Activated naive CD4-positive, alpha-beta T cell treated with anti-CD3 and anti-CD28 coated beads, Interleukin-2, amount 10 ng/mL, durations not matched to agents 7 days and 5 days (primary cell): ENCODE measurements around the gene PGAP3.
A peak's percentile ranks its signal among the peaks of the same experiment; 100 is the strongest.

ENCODE experiments used
- CTCF ChIA-PET: fragments of 350-600 bp; sonication (Branson Sonifier 250); formaldehyde crosslinking; loops from one replicate; lab custom pipeline; 2021; ENCODE audit warnings: antibody characterized with exemption; lab: Charles Lee
- DNase-seq: peaks from one replicate; pipeline ENCODE4 v3.0.0-alpha.2; 2020
- H3K27ac Mint-ChIP-seq: one replicate; pipeline ENCODE4 v1.8.0; 2021; ENCODE audit warnings: mild to moderate bottlenecking, moderate library complexity, mixed read lengths
- H3K27me3 Mint-ChIP-seq: one replicate; pipeline ENCODE4 v1.8.0; 2021; ENCODE audit warnings: mild to moderate bottlenecking, mixed read lengths
- H3K36me3 Mint-ChIP-seq: one replicate; pipeline ENCODE4 v1.8.0; 2021; ENCODE audit warnings: mixed read lengths
- H3K4me1 Mint-ChIP-seq: one replicate; pipeline ENCODE4 v1.8.0; 2021; ENCODE audit warnings: mixed read lengths
- H3K4me3 Mint-ChIP-seq: one replicate; pipeline ENCODE4 v1.8.0; 2021; ENCODE audit warnings: mild to moderate bottlenecking, moderate library complexity, mixed read lengths
- H3K9me3 Mint-ChIP-seq: one replicate; pipeline ENCODE4 v1.8.0; 2021; ENCODE audit warnings: mixed read lengths

PGAP3 gene

DNA sequence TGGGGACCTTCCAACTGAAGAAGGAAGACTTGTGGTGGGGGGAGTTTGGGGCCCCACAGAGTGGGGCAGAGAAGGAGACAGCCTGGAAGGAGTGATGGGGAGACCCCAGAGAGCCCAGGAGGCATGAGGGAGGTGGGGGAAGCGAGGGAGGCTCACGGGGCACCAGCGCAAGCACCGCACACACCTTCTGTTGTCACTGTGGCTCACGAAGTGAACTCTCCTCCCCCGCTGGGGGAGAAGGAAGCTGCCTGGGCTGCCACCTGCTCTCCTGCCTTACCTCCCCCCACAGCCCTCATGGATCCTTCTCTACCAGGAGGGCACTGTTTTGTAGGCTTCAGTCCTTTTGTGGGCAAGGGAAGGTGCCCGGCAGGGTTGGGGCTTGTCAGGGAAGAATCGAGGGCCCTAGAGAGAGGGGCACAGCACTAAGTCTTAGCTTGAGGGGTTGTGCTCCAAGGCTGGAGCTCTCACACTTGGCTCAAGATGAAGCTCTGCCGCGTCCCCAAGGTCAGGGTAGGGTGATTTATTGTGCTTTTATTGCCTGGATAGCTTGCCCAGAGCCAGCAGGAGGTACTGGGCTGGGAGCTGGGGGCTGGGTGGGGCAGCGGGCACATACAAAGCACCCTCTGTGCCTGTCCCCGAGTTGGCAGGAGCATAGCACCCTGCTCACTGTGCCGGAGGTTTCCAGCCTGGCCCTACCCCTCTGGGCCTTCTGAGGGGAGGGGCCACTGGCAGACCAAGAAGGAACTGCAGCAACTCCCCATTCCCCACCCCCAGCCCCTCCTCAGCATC is 55.5 kb downstream of the PGAP3 start:
- CTCF ChIA-PET, result interaction anchor here (1.1 to 6.8 kb wide), 6 partner anchors 8 to 36 kb away, joined by 3 to 56 read pairs (median 19); partner anchors contain the start of gene PNMT
- Mint-ChIP-seq H3K9me3 (no peaks in the 10 kb centered on the region), H3K4me3 (no peak overlapping the region), H3K27ac (no peak overlapping the region), H3K27me3 (peaks cover 68% of the 10 kb centered on the region), H3K4me1 (peaks cover 26% of the 10 kb centered on the region), H3K36me3 (no peaks in the 10 kb centered on the region)
- no peak for DNase-seq

DNA sequence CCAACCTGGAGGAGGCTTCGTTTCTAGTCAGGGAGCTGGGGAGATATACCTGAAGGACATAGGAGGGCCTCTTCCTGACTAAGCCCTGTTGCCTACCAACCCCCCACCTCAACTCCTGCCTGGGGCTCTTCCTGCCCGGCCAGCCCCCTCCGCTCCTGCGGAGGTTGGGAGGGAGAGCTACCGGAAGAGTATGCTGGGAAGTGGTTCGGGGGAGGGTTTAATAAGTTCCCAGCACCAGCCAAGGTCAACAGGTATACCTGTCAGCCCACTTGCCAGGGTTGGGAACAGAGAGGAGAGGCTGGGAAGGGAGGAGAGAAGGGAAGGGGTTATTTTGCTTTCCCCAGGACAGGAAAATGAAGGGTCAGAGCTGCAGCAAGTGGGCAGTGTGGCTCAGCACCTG is 56.5 kb downstream of the PGAP3 start:
- no peak for DNase-seq
- Mint-ChIP-seq H3K36me3 (no peaks in the 10 kb centered on the region), H3K9me3 (no peaks in the 10 kb centered on the region), H3K27ac (no peak overlapping the region), H3K27me3 (peaks cover 77% of the 10 kb centered on the region), H3K4me3 (no peak overlapping the region), H3K4me1 (peaks cover 27% of the 10 kb centered on the region)
- CTCF ChIA-PET, result interaction anchor here (0.6 to 6.8 kb wide), 7 partner anchors 8 to 346 kb away, joined by 3 to 55 read pairs (median 6); no protein-coding TSS in a partner anchor

DNA sequence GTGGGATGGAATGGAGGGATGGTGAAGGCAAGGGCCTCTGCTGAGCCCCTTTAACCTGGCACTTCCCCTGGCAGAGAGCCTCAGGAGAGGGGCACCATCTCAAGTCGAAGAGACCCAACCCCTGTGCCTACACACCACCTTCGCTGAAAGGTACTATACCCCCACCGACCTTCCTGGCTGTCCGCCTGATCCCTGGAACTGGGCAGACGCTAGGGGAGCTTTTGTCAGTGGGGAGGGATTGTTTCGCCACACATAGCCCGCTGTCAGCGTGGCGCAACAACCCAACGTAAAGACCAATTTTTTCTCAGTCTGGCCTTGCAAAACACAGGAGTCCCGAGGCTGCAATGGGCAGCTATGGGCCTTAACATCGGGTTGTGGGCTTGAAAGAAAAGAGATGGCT is 58.0 kb downstream of the PGAP3 start:
- DNase-seq, result no peak
- CTCF ChIA-PET, result interaction anchor here (0.6 to 6.8 kb wide), 5 partner anchors 9 to 573 kb away, joined by 4 to 55 read pairs (median 6); no protein-coding TSS in a partner anchor
- no peak overlapping the region for H3K4me3 Mint-ChIP-seq
- H3K27me3 Mint-ChIP-seq, result peaks cover 92% of the 10 kb centered on the region
- peaks cover 22% of the 10 kb centered on the region for H3K4me1 Mint-ChIP-seq
- H3K9me3 Mint-ChIP-seq, result no peaks in the 10 kb centered on the region
- no peak overlapping the region for H3K27ac Mint-ChIP-seq
- H3K36me3 Mint-ChIP-seq, result no peaks in the 10 kb centered on the region

DNA sequence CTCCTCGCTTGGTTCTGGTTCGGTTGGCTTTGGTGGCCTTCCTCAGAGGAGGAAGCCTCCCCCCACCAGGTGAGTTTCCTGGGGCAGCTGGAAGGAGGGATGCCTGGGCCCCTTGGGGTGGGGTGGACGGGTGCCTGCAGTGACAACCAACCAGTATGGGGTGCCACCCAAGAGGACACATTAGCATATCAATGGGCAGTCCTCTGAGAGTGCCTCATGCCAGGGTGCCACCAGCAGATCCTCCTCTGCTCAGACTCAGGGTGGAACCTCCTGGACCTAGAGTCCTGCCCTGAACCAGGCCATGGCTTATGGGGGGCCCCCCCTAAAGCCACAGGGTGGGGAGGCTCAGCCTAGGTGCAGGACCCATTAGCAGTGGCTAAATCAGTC is 58.4 kb downstream of the PGAP3 start:
- CTCF ChIA-PET, result interaction anchor here (0.6 to 6.8 kb wide), 2 partner anchors 23 to 573 kb away, joined by 4 to 55 read pairs; no protein-coding TSS in a partner anchor
- H3K4me3 Mint-ChIP-seq, result no peak overlapping the region
- DNase-seq, result no peak
- peaks cover 96% of the 10 kb centered on the region for H3K27me3 Mint-ChIP-seq
- no peak overlapping the region for H3K27ac Mint-ChIP-seq
- H3K36me3 Mint-ChIP-seq, result no peaks in the 10 kb centered on the region
- H3K4me1 Mint-ChIP-seq, result peaks cover 21% of the 10 kb centered on the region
- no peaks in the 10 kb centered on the region for H3K9me3 Mint-ChIP-seq

DNA sequence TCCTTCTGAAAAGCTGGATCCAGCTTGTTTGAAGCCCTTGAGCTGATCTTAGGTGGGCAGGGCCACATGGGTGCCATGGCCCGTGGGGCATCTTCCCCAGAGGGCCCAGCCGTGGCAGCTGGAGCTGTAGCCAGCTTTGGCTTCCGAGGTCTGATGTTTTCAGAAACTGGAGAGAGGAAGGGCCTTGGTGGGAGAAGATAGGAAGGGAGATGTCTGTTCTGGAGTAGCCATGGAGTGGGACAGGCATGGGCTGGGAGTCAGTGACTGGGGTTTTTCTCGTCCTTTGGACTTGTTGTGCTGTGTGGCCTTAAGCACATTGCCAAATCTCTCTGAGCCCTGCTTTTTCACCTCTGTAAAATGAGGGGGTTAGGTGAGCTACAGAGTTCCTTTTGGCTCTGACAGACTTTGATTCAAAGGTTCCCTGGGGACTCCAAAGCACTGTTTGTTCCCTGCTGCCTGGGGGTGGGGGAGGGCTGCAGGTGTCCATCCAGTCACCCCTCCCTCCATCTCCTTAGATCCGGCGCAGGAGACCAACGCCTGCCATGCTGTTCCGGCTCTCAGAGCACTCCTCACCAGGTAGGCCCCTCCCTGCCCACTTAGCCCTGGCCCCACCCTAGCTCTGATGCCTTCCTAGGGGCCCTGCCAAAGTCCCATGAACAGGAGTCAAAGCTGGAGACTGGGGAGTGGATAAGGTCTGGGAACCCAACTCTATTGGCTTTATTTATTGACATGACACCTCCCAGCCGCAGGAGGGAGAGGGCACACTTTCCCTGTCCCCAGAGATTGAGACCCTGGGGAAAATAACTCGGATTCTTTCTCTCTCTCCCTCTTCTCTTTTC is 59.0 kb downstream of the PGAP3 start:
- no peaks in the 10 kb centered on the region for H3K9me3 Mint-ChIP-seq
- H3K27ac Mint-ChIP-seq, result no peak overlapping the region
- no peak for DNase-seq
- CTCF ChIA-PET, result interaction anchor here (1.4 to 6.8 kb wide), 3 partner anchors 10 to 25 kb away, joined by 4 to 55 read pairs (median 9); no protein-coding TSS in a partner anchor
- H3K36me3 Mint-ChIP-seq, result no peaks in the 10 kb centered on the region
- no peak overlapping the region for H3K4me3 Mint-ChIP-seq
- H3K27me3 Mint-ChIP-seq, result peaks cover 97% of the 10 kb centered on the region
- H3K4me1 Mint-ChIP-seq, result peaks cover 19% of the 10 kb centered on the region

DNA sequence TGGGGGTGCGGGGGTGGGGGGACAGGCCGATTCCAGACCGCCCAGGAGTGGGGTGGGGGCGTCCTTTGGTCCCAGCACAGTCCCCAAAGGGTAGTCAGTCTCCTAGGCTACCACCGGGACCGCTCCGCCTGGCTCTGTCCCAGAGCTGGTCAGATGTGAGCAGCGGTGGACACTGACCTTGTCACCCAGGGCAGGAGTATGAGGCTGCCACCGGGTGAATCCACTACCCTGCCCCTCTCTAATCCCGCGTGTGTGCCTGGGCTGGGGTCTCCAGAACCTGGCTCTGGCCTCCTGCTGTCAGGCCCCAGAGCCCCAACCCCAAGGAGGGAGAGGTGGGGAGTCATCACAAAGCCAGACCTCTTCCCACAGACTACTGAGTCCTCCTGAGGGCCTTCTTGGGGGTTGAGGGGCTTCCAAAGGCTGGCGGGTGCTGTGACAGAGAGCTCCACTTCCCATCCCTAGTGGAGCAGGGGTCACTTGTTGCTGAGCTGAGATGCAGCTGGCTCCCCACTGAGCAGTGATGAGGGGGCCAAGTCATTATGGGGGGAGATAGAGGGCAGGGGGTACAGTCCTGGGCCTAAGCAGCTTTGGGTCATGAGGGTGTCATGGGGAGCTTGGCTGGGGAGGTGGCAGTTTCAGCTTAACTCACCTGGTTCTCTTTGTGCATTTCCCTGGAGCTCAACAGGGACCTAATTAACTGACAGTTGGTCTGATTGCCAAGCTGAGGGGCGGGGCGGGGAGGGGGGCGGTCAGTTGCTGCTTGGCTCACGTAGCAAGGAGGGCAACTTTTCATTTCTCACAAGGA is 59.9 kb downstream of the PGAP3 start:
- H3K4me3 Mint-ChIP-seq, result no peak overlapping the region
- DNase-seq, result no peak
- peaks cover 26% of the 10 kb centered on the region for H3K4me1 Mint-ChIP-seq
- H3K36me3 Mint-ChIP-seq, result no peaks in the 10 kb centered on the region
- H3K27me3 Mint-ChIP-seq, result peaks cover 98% of the 10 kb centered on the region
- CTCF ChIA-PET, result interaction anchor here (1.4 to 1.8 kb wide), 2 partner anchors 9 to 26 kb away, joined by 4 to 9 read pairs; no protein-coding TSS in a partner anchor
- H3K27ac Mint-ChIP-seq, result no peak overlapping the region
- no peaks in the 10 kb centered on the region for H3K9me3 Mint-ChIP-seq

DNA sequence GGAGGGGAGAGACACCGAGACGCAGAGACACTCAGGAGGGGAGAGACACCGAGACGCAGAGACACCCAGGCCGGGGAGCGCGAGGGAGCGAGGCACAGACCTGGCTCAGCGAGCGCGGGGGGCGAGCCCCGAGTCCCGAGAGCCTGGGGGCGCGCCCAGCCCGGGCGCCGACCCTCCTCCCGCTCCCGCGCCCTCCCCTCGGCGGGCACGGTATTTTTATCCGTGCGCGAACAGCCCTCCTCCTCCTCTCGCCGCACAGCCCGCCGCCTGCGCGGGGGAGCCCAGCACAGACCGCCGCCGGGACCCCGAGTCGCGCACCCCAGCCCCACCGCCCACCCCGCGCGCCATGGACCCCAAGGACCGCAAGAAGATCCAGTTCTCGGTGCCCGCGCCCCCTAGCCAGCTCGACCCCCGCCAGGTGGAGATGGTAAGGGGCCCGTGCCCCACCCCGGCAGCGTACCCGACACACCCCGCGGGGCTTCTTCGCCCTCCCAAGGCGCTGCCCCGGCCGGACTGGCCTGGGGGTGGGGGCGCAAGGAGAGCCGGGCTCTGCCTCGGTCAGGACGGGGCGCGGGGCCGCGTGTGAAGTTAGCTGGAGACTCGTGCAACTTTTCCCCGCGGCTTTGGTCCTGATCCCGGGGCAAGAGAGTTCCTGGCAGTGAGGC is 60.7 kb downstream of the PGAP3 start:
- Mint-ChIP-seq H3K36me3 (no peaks in the 10 kb centered on the region), H3K4me1 (peaks cover 31% of the 10 kb centered on the region), H3K27me3 (peaks cover 92% of the 10 kb centered on the region), H3K27ac (no peak overlapping the region), H3K4me3 (no peak overlapping the region), H3K9me3 (no peaks in the 10 kb centered on the region)
- CTCF ChIA-PET, result interaction anchor here (1.4 to 1.8 kb wide), 2 partner anchors 8 to 27 kb away, joined by 4 to 9 read pairs; no protein-coding TSS in a partner anchor
- DNase-seq, result no peak

DNA sequence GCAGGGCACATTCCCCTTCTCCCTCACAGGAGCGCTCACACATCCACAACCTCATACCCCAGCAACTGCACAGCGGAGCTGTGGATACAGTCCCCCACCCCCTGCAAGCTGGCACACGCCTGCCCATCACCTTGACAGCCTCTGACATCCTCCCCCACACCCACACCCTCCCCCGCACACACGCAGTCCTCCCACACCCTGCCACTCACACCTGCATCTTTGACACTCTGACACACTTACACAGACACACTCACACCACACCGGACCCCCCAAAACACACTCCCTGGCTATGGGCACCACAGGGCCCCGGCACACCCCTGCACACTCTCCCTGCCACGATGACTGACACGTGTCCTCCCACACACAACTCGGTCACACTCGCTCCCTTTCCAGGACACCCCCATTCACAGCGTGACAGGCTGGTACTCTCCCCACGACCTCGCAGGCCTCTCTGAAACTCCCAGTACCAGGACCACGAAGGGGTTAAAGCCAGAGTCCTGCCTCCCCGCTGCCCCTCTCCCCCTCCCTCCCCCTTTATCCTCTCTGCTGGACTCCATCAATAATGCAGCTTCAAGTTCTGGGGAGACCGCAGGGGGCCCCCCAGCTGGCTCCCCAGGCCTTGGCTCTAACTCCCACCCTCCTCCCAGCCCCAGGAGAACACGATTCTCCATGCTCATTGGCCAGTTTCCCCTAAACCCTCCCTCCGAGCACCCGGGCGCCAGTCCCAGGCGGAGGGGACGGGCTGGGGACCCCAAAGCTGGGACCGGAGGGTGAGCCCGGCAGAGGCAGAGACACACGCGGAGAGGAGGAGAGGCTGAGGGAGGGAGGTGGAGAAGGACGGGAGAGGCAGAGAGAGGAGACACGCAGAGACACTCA is 61.4 kb downstream of the PGAP3 start, which contains the start of gene PPP1R1B:
TSS of gene PPP1R1B (plus strand) at position 782 of the 876 bp plus-strand sequence. CDS start 441 bp downstream, outside the sequence.
- no peak within 1 kb of the TSS for H3K27ac Mint-ChIP-seq
- H3K36me3 Mint-ChIP-seq, result no peaks in the 10 kb centered on the region
- no peak for DNase-seq
- peaks cover 30% of the 10 kb centered on the region for H3K4me1 Mint-ChIP-seq
- CTCF ChIA-PET, result interaction anchor here (1.8 to 8.7 kb wide), 4 partner anchors 7 to 43 kb away, joined by 9 to 200 read pairs (median 86); partner anchors contain the start of genes PNMT and TCAP
- no peak within 1 kb of the TSS for H3K4me3 Mint-ChIP-seq
- peaks cover 92% of the 10 kb centered on the region for H3K27me3 Mint-ChIP-seq
- no peaks in the 10 kb centered on the region for H3K9me3 Mint-ChIP-seq

DNA sequence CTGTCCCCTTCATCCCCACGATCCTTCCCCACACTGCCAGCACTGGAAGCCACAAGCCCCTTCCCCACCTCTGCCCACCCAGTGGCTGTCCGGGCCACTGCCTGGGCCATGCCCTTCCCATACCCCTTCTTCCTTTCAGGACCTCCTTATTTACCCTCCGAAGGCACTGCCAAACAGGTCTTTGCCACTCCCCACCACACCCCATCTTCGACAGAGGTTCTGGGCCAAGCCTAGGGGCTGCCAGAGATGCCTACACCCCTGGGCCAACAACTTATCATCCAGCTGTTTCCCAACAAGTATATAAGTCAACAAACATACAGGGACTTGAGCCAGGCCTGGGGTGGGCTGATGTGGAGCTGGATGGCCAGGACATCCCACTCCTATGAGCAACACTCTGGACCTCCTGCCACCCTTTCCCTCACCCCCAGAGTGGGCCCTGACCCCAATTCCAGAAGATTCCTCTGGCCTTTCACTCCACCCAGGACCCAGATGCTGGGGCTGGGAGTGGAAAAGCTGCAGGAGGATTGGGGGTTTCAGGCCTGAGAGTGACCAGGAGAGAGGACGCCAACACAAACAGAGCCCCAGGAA is 62.6 kb downstream of the PGAP3 start:
- H3K9me3 Mint-ChIP-seq, result no peaks in the 10 kb centered on the region
- CTCF ChIA-PET, result interaction anchor here (0.7 to 8.7 kb wide), 6 partner anchors 9 to 382 kb away, joined by 3 to 200 read pairs (median 30); partner anchors contain the start of genes MIEN1, PNMT and TCAP
- peaks cover 25% of the 10 kb centered on the region for H3K4me1 Mint-ChIP-seq
- DNase-seq, result no peak
- H3K36me3 Mint-ChIP-seq, result no peaks in the 10 kb centered on the region
- no peak overlapping the region for H3K4me3 Mint-ChIP-seq
- H3K27me3 Mint-ChIP-seq, result peaks cover 92% of the 10 kb centered on the region
- no peak overlapping the region for H3K27ac Mint-ChIP-seq

DNA sequence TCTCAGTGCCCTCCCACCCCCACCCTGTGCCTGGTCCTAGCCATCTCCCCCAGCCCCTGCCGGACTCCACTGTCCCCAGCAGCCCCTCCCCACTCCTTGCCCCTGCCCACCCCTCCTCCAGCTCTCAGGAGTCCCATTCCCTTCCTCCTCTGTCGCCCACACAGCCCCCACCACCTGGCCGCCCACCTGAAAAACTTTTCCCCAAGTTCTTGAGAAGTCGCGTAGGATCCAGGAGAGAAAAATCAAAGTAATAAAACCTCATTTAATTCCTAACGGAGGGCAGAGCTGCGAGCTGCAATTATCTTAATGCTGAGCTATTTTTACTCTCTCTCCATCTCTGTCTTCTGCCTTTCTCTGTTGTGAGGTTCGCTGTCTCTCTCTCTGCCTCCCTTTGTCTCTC is 63.5 kb downstream of the PGAP3 start:
- Mint-ChIP-seq H3K4me1 (peaks cover 25% of the 10 kb centered on the region), H3K27ac (no peak overlapping the region), H3K27me3 (peaks cover 92% of the 10 kb centered on the region), H3K4me3 (no peak overlapping the region), H3K9me3 (no peaks in the 10 kb centered on the region), H3K36me3 (no peaks in the 10 kb centered on the region)
- no peak for DNase-seq
- CTCF ChIA-PET, result interaction anchor here (0.8 to 8.7 kb wide), 6 partner anchors 10 to 106 kb away, joined by 3 to 200 read pairs (median 30); partner anchors contain the start of genes MIEN1, PNMT and TCAP

DNA sequence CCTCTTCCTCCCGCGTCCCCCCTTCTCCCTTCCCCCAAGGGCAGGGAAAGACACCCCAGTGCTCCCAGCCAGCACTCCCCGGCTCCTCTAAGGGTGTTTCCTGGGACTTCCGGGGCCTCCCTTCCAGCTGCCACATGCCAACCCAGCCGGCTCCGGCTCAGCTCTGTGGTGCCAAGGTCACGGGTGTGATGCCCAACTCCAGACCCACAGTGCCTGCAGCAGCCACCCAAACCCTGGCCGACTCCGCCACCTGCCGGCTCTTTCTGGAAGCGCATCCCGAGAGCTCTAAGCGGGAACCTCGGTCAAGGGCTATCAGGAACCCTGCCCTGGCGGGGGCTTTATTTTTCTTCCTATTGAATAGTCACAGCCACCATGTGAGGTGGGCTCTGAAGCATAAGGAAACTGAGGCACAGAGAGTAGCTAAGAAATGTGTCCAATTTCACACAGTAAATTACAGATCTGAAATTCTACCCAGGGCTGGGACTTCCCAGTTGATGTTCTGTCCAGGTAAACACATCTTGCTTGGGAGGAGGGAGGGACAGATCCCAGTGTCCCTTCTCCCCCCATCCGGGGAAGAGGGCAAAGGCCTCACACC is 64.4 kb downstream of the PGAP3 start:
- H3K36me3 Mint-ChIP-seq, result no peaks in the 10 kb centered on the region
- H3K27me3 Mint-ChIP-seq, result peaks cover 92% of the 10 kb centered on the region
- H3K9me3 Mint-ChIP-seq, result no peaks in the 10 kb centered on the region
- CTCF ChIA-PET, result interaction anchor here (0.7 to 8.7 kb wide), 28 partner anchors 8 to 417 kb away, joined by 3 to 200 read pairs (median 6); partner anchors contain the start of genes MIEN1, PGAP3, PNMT and TCAP
- no peak overlapping the region for H3K4me3 Mint-ChIP-seq
- peaks cover 25% of the 10 kb centered on the region for H3K4me1 Mint-ChIP-seq
- DNase-seq, result peak; percentile 89
- no peak overlapping the region for H3K27ac Mint-ChIP-seq
